WTC11 (cell line): ENCODE data around the gene SLC6A9. TPM values are rescaled to one million over a fixed set of nuclear protein-coding genes. Genes with fewer than 3 reads are reported as not detected.

Experiments used
- ATAC-seq: fragments of 200-7000 bp; cut with Tn5 transposase; 2 replicates; pipeline ENCODE4 v1.10.0; 2021; ENCODE audit warnings: mild to moderate bottlenecking, moderate library complexity
- CTCF ChIA-PET: fragments of 300-600 bp; sonication (Branson Sonifier 250); formaldehyde crosslinking; loops from one replicate; lab custom pipeline; 2021; ENCODE audit warnings: antibody characterized with exemption; lab: Charles Lee
- POLR2A ChIA-PET: fragments of 350-600 bp; sonication (Branson Sonifier 250); formaldehyde crosslinking; loops from one replicate; lab custom pipeline; 2021; ENCODE audit warnings: antibody characterized with exemption; lab: Charles Lee
- DNase-seq: peaks from one replicate; pipeline ENCODE4 v3.0.0; 2021; ENCODE audit warnings: low spot score
- H3K27ac Mint-ChIP-seq: 2 replicates; pipeline ENCODE4 v1.8.0; 2021; ENCODE audit warnings: mixed read lengths
- H3K27me3 Mint-ChIP-seq: 2 replicates; pipeline ENCODE4 v1.8.0; 2021; ENCODE audit warnings: low read depth, mild to moderate bottlenecking, moderate library complexity, mixed read lengths
- H3K36me3 Mint-ChIP-seq: 2 replicates; pipeline ENCODE4 v1.8.0; 2021; ENCODE audit warnings: mixed read lengths
- H3K4me1 Mint-ChIP-seq: 2 replicates; pipeline ENCODE4 v1.8.0; 2022; ENCODE audit warnings: mixed read lengths
- H3K4me3 Mint-ChIP-seq: 2 replicates; pipeline ENCODE4 v1.8.0; 2021; ENCODE audit warnings: mild to moderate bottlenecking, moderate library complexity, mixed read lengths
- H3K9me3 Mint-ChIP-seq: 2 replicates; pipeline ENCODE4 v1.8.0; 2021; ENCODE audit warnings: mixed read lengths
- AFF4 ChIP-seq: sonication (generic); formaldehyde crosslinking; IDR thresholded peaks from 2 replicates; pipeline ENCODE4 v1.8.1; 2023; ENCODE audit warnings: mild to moderate bottlenecking, missing genetic modification reagents, borderline replicate concordance
- AR ChIP-seq: fragments of 250-450 bp; sonication (Bioruptor Pico); IDR thresholded peaks from 2 replicates; pipeline ENCODE4 v1.9.0; 2021; ENCODE audit warnings: mild to moderate bottlenecking
- CDX4 ChIP-seq: fragments of 250-450 bp; sonication (Bioruptor Pico); IDR thresholded peaks from 2 replicates; pipeline ENCODE4 v1.9.0; 2021; ENCODE audit warnings: moderate library complexity, mild to moderate bottlenecking, inconsistent platforms, borderline replicate concordance
- CTCF ChIP-seq: fragments of 200-600 bp; IDR thresholded peaks from 2 replicates; pipeline ENCODE4 v1.8.0; 2022; ENCODE audit warnings: antibody characterized with exemption
- E2F4 ChIP-seq: sonication (generic); formaldehyde crosslinking; IDR thresholded peaks from 2 replicates; pipeline ENCODE4 v1.8.1; 2022; ENCODE audit warnings: low read depth, mild to moderate bottlenecking, moderate library complexity, missing genetic modification reagents, borderline replicate concordance
- ELF4 ChIP-seq: sonication (generic); formaldehyde crosslinking; IDR thresholded peaks from 2 replicates; pipeline ENCODE4 v1.8.1; 2022; ENCODE audit warnings: low read depth, mild to moderate bottlenecking, moderate library complexity, missing genetic modification reagents
- GTF2I ChIP-seq: fragments of 250-450 bp; sonication (Bioruptor Pico); conservative IDR thresholded peaks from 2 replicates; pipeline ENCODE4 v1.4.0; 2021; ENCODE audit warnings: mild to moderate bottlenecking
- HMGA2 ChIP-seq: fragments of 250-450 bp; sonication (Bioruptor Pico); IDR thresholded peaks from 2 replicates; pipeline ENCODE4 v1.4.0; 2021; ENCODE audit warnings: mild to moderate bottlenecking, moderate library complexity
- IRF1 ChIP-seq: sonication (generic); formaldehyde crosslinking; IDR thresholded peaks from 2 replicates; pipeline ENCODE4 v1.8.0; 2023; ENCODE audit warnings: missing genetic modification reagents
- OVOL2 ChIP-seq: fragments of 250-450 bp; sonication (Bioruptor Pico); IDR thresholded peaks from 2 replicates; pipeline ENCODE4 v1.9.0; 2021; ENCODE audit warnings: mild to moderate bottlenecking, borderline replicate concordance
- RELA ChIP-seq: sonication (generic); formaldehyde crosslinking; IDR thresholded peaks from 2 replicates; pipeline ENCODE4 v1.8.1; 2022; ENCODE audit warnings: missing genetic modification reagents, mild to moderate bottlenecking, borderline replicate concordance
- SMAD3 ChIP-seq: sonication (generic); formaldehyde crosslinking; IDR thresholded peaks from 2 replicates; pipeline ENCODE4 v1.8.0; 2022; ENCODE audit warnings: missing genetic modification reagents, mild to moderate bottlenecking, borderline replicate concordance
- TCF7 ChIP-seq: sonication (generic); formaldehyde crosslinking; IDR thresholded peaks from 2 replicates; pipeline ENCODE4 v1.8.0; 2022; ENCODE audit warnings: mild to moderate bottlenecking, low read depth, missing genetic modification reagents, moderate library complexity
- TEAD4 ChIP-seq: sonication (generic); formaldehyde crosslinking; IDR thresholded peaks from 2 replicates; pipeline ENCODE4 v1.8.0; 2022; ENCODE audit warnings: mild to moderate bottlenecking, missing genetic modification reagents
- TP53 ChIP-seq: sonication (generic); formaldehyde crosslinking; IDR thresholded peaks from 2 replicates; pipeline ENCODE4 v1.8.1; 2023; ENCODE audit warnings: mild to moderate bottlenecking, missing genetic modification reagents
- USF1 ChIP-seq: sonication (generic); formaldehyde crosslinking; IDR thresholded peaks from 2 replicates; pipeline ENCODE4 v1.8.0; 2022; ENCODE audit warnings: mild to moderate bottlenecking, missing genetic modification reagents
- ZNF317 ChIP-seq: sonication (generic); formaldehyde crosslinking; IDR thresholded peaks from 2 replicates; pipeline ENCODE4 v1.8.1; 2023; ENCODE audit warnings: low read depth, mild to moderate bottlenecking, moderate library complexity, missing genetic modification reagents, borderline replicate concordance
- ZNF396 ChIP-seq: fragments of 250-450 bp; sonication (Bioruptor Pico); IDR thresholded peaks from 2 replicates; pipeline ENCODE4 v1.8.0; 2021; ENCODE audit warnings: mild to moderate bottlenecking, moderate library complexity, borderline replicate concordance
- ZNF512 ChIP-seq: sonication (generic); formaldehyde crosslinking; IDR thresholded peaks from 2 replicates; pipeline ENCODE4 v1.8.1; 2022; ENCODE audit warnings: missing genetic modification reagents, borderline replicate concordance
- total RNA-seq: library from RNA; stranded (reverse); gene quantifications from 3 replicates; pipeline ENCODE4 v1.2.3, GENCODE V29; 2021

The SLC6A9 gene
- total RNA-seq, 1 experiment from 2014 or later, result 14.4 TPM

- TF ChIP-seq ZNF512, result no peak
- no peak for TF ChIP-seq IRF1
- no peak for TF ChIP-seq TP53 (CRISPR knock-in tag)
These were observed 29.6 kb upstream of the SLC6A9 start (continued) for GRCh38 chr1:44060830-44061267.

- no peaks in the 10 kb centered on the region for H3K9me3 Mint-ChIP-seq
- peaks cover 2% of the 10 kb centered on the region; the same call in 1 of the 2 replicates for H3K4me1 Mint-ChIP-seq
- ATAC-seq, result no peak
- H3K27ac Mint-ChIP-seq, result no peak overlapping the region
- no peak overlapping the region for H3K4me3 Mint-ChIP-seq
- DNase-seq, result no peak
- ChIA-PET CTCF (no interaction called here), POLR2A (no interaction called here)
- peaks cover 51% of the 10 kb centered on the region for H3K27me3 Mint-ChIP-seq
- H3K36me3 Mint-ChIP-seq, result no peaks in the 10 kb centered on the region
- TF ChIP-seq TEAD4 (CRISPR knock-in tag), result no peak
- TF ChIP-seq, all 79 proteins: peak for 0
These were observed 28.5 kb upstream of the SLC6A9 start for GRCh38 chr1:44059664-44060355.

GRCh38 chr1:44059212-44059611 is 27.9 kb upstream of the SLC6A9 start:
- no peaks in the 10 kb centered on the region for H3K36me3 Mint-ChIP-seq
- ChIA-PET CTCF (no interaction called here), POLR2A (no interaction called here)
- no peak overlapping the region for H3K4me3 Mint-ChIP-seq
- no peaks in the 10 kb centered on the region for H3K9me3 Mint-ChIP-seq
- H3K4me1 Mint-ChIP-seq, result peaks cover 2% of the 10 kb centered on the region; the same call in 1 of the 2 replicates
- no peak for DNase-seq
- no peak for ATAC-seq
- no peak overlapping the region for H3K27ac Mint-ChIP-seq
- H3K27me3 Mint-ChIP-seq, result peaks cover 51% of the 10 kb centered on the region
- no peak for TF ChIP-seq OVOL2 (CRISPR knock-in tag)
- no peak for TF ChIP-seq ELF4
- no peak for TF ChIP-seq CTCF
- TF ChIP-seq GTF2I (CRISPR knock-in tag), result no peak
- no peak for TF ChIP-seq AFF4 (CRISPR knock-in tag)
- TF ChIP-seq CDX4 (CRISPR knock-in tag), result no peak
- no peak for TF ChIP-seq RELA (CRISPR knock-in tag)
- no peak for TF ChIP-seq ZNF317 (CRISPR knock-in tag)
- no peak for TF ChIP-seq TCF7 (CRISPR knock-in tag)
- no peak for TF ChIP-seq HMGA2
- no peak for TF ChIP-seq E2F4 (CRISPR knock-in tag)
- TF ChIP-seq SMAD3 (CRISPR knock-in tag), result no peak
- TF ChIP-seq AR (CRISPR knock-in tag), result no peak
- no peak for TF ChIP-seq USF1 (CRISPR knock-in tag)
- no peak for TF ChIP-seq ZNF396 (CRISPR knock-in tag)
